Measurements from ENCODE around the gene PPIL4. TPM values are rescaled to one million over a fixed set of nuclear protein-coding genes. Genes with fewer than 3 reads are reported as not detected.
A peak's percentile ranks its signal among the peaks of the same experiment; 100 is the strongest.

PPIL4 gene
- total RNA-seq, 1 donor from 2014 or later = 15.7 TPM

GRCh38 chr6:149551920-149552319 is 6.1 kb upstream of the PPIL4 start:
- no peaks in the 10 kb centered on the region for H3K9me3 ChIP-seq (replicated peaks)
- TF ChIP-seq CTCF (IDR thresholded peaks at IDR 0.05; ENCODE audit: borderline replicate concordance) = no peak
- H3K27ac ChIP-seq (replicated peaks) = no peak overlapping the region
- no peak overlapping the region for H3K4me3 ChIP-seq
- intact Hi-C loops (cut with micrococcal nuclease) = no loop called here
- no peaks in the 10 kb centered on the region for H3K4me1 ChIP-seq
- no peak for DNase-seq
- peaks cover 25% of the 10 kb centered on the region for H3K27me3 ChIP-seq (ENCODE audit: low read depth)
- H3K36me3 ChIP-seq = no peaks in the 10 kb centered on the region

GRCh38 chr6:149545258-149545753 is 537 bp downstream of the PPIL4 start:
- peak overlapping the region; percentile 86 for H3K4me3 ChIP-seq
- intact Hi-C loops (cut with micrococcal nuclease) = no loop called here
- no peaks in the 10 kb centered on the region for H3K27me3 ChIP-seq (ENCODE audit: low read depth)
- peak; percentile 19 for DNase-seq
- H3K4me1 ChIP-seq = peaks cover 55% of the 10 kb centered on the region
- H3K9me3 ChIP-seq (replicated peaks) = no peaks in the 10 kb centered on the region
- H3K27ac ChIP-seq (replicated peaks) = peak overlapping the region; percentile 94
- peaks cover 14% of the 10 kb centered on the region for H3K36me3 ChIP-seq
- TF ChIP-seq CTCF (IDR thresholded peaks at IDR 0.05; ENCODE audit: borderline replicate concordance) = no peak

- Histone ChIP-seq H3K4me3 (peak overlapping the region; percentile 86), H3K4me1 (peaks cover 55% of the 10 kb centered on the region), H3K27me3 (ENCODE audit: low read depth) (no peaks in the 10 kb centered on the region), H3K36me3 (peaks cover 19% of the 10 kb centered on the region), H3K27ac (replicated peaks) (peak overlapping the region; percentile 94), H3K9me3 (replicated peaks) (no peaks in the 10 kb centered on the region)
- intact Hi-C loops (cut with micrococcal nuclease) = no loop called here
- no peak for DNase-seq
- no peak for TF ChIP-seq CTCF (IDR thresholded peaks at IDR 0.05; ENCODE audit: borderline replicate concordance)
Observed at GRCh38 chr6:149544646-149545257, 1.1 kb downstream of the PPIL4 start.

- H3K36me3 ChIP-seq = peaks cover 52% of the 10 kb centered on the region
Observed at GRCh38 chr6:149541139-149541538, 4.7 kb downstream of the PPIL4 start.

GRCh38 chr6:149534742-149535141 is 11.1 kb downstream of the PPIL4 start:
- H3K9me3 ChIP-seq (replicated peaks) = no peaks in the 10 kb centered on the region
- no peak for TF ChIP-seq CTCF (IDR thresholded peaks at IDR 0.05; ENCODE audit: borderline replicate concordance)
- peaks cover 97% of the 10 kb centered on the region for H3K36me3 ChIP-seq

More at GRCh38 chr6:149541139-149541538, 4.7 kb downstream of the PPIL4 start:
- DNase-seq = no peak
- Histone ChIP-seq H3K4me1 (peaks cover 48% of the 10 kb centered on the region), H3K4me3 (no peak overlapping the region), H3K27me3 (ENCODE audit: low read depth) (no peaks in the 10 kb centered on the region), H3K9me3 (replicated peaks) (no peaks in the 10 kb centered on the region), H3K27ac (replicated peaks) (no peak overlapping the region)
- TF ChIP-seq CTCF (IDR thresholded peaks at IDR 0.05; ENCODE audit: borderline replicate concordance) = no peak
- intact Hi-C loops (cut with micrococcal nuclease) = no loop called here

More at GRCh38 chr6:149534742-149535141, 11.1 kb downstream of the PPIL4 start:
- H3K4me1 ChIP-seq = no peaks in the 10 kb centered on the region
- intact Hi-C loops (cut with micrococcal nuclease) = no loop called here
- H3K27me3 ChIP-seq (ENCODE audit: low read depth) = no peaks in the 10 kb centered on the region
- no peak overlapping the region for H3K4me3 ChIP-seq
- no peak overlapping the region for H3K27ac ChIP-seq (replicated peaks)
- no peak for DNase-seq
